Body of pancreas (tissue), 4 donors: Measurements from ENCODE around the gene PER2. TPM values are rescaled to one million over a fixed set of nuclear protein-coding genes. Genes with fewer than 3 reads are reported as not detected.

Experiments
- ATAC-seq: fragments of 150-250 bp; one replicate; pipeline ENCODE4 v1.9.1; 2016
- DNase-seq, 4 donors: peaks; one replicate each; pipeline ENCODE4 v3.0.0-alpha.2; 2019
- H3K27ac ChIP-seq, 4 donors: fragments of 200-600 bp; sonication (generic); 1 replicate in 3 of 4; 2 replicates in 1 of 4; pipeline versions ENCODE4 v1.5.1 to v1.6.1; 2016 to 2019; ENCODE audit warnings: mild to moderate bottlenecking in 1 of 4, mixed read lengths in 1 of 4, moderate library complexity in 1 of 4
- H3K27me3 ChIP-seq, 2 donors: fragments of 200-600 bp; sonication (generic); one replicate each; pipeline ENCODE4 v1.6.0; 2016; ENCODE audit warnings: mild to moderate bottlenecking in 1 of 2
- H3K36me3 ChIP-seq, 2 donors: fragments of 200-600 bp; sonication (generic); replicated peaks in 1 of 2; 2 replicates each; pipeline ENCODE4 v1.5.1; 2016; ENCODE audit warnings: low read depth in 2 of 2; ENCODE audit not compliant: insufficient read depth in 1 of 2
- H3K4me1 ChIP-seq: fragments of 200-600 bp; sonication (generic); one replicate; pipeline ENCODE4 v1.6.0; 2016
- H3K4me3 ChIP-seq, 2 donors: fragments of 200-600 bp; sonication (generic); 1 replicate in 1 of 2; 2 replicates in 1 of 2; pipeline ENCODE4 v1.5.1; 2016 to 2019
- H3K9me3 ChIP-seq, 3 donors: fragments of 200-600 bp; sonication (generic); 1 replicate in 2 of 3; 2 replicates in 1 of 3; pipeline ENCODE4 v1.5.1; 2016
- CTCF ChIP-seq, 7 experiments: fragments of 450-650 bp in 4 of 7; fragments of 200-600 bp in 3 of 7; sonication (generic) in 3 of 7; IDR thresholded peaks; one replicate each; pipeline ENCODE4 v1.5.1; 2016 to 2019; ENCODE audit warnings: antibody characterized with exemption in 7 of 7
- POLR2A ChIP-seq, 3 donors: fragments of 450-650 bp; IDR thresholded peaks; one replicate each; pipeline ENCODE4 v1.6.1; 2016; ENCODE audit warnings: antibody characterized with exemption in 3 of 3, mild to moderate bottlenecking in 2 of 3
- WGBS, 2 donors: methylation state at CpG; one replicate each; pipeline ENCODE4 v1.1.5; 2017; 5-methylcytosine and 5-hydroxymethylcytosine counted together
- intact Hi-C: fragments of 100-400 bp; cut with DNase I; formaldehyde crosslinking; loops from one replicate; pipeline ENCODE4 v1.15.1; 2023
- total RNA-seq, 2 donors: library from RNA; depleted of rRNA; stranded (reverse); fragments of >200 nt; gene quantifications; one replicate each; pipeline ENCODE4 v1.1.0, GENCODE V29; 2016

Gene PER2
- total RNA-seq, 2 donors from 2014 or later, result 10.9 to 21.8 TPM

GRCh38 chr2:238251986-238252385 is 36.4 kb downstream of the PER2 start:
- H3K27ac ChIP-seq, result no peak overlapping the region
- intact Hi-C loops, result no loop called here
- H3K4me3 ChIP-seq, result no peak overlapping the region
- DNase-seq, result no peak
- H3K4me1 ChIP-seq, result peaks cover 7% of the 10 kb centered on the region
- peaks cover 0 to 39% of the 10 kb centered on the region in 2 donors for H3K36me3 ChIP-seq
- no peaks in the 10 kb centered on the region for H3K27me3 ChIP-seq
- ATAC-seq, result no peak
- TF ChIP-seq CTCF (IDR thresholded peaks at IDR 0.05), result no peak
- TF ChIP-seq POLR2A (IDR thresholded peaks at IDR 0.05), result no peak
- no peaks in the 10 kb centered on the region for H3K9me3 ChIP-seq
- 89 to 91% methylated on average over 11 of the region's 11 CpGs for WGBS, 2 donors

- H3K9me3 ChIP-seq, result no peaks in the 10 kb centered on the region
- ATAC-seq, result no peak
- no peaks in the 10 kb centered on the region for H3K27me3 ChIP-seq
- WGBS, 2 donors, result 95 to 97% methylated on average over 11 to 12 of the region's 12 CpGs
- H3K36me3 ChIP-seq, result peaks cover 0 to 39% of the 10 kb centered on the region in 2 donors
- no peak for DNase-seq
- H3K4me1 ChIP-seq, result peaks cover under 1% of the 10 kb centered on the region
- no peak for TF ChIP-seq CTCF (IDR thresholded peaks at IDR 0.05)
- TF ChIP-seq POLR2A (IDR thresholded peaks at IDR 0.05), result no peak
- intact Hi-C loops, result no loop called here
- H3K27ac ChIP-seq, result no peak overlapping the region
- H3K4me3 ChIP-seq, result no peak overlapping the region
Measured at GRCh38 chr2:238251331-238251730, 37.1 kb downstream of the PER2 start.

- no peak overlapping the region for H3K4me3 ChIP-seq
- H3K9me3 ChIP-seq, result no peaks in the 10 kb centered on the region
- DNase-seq, result no peak
- H3K27me3 ChIP-seq, result no peaks in the 10 kb centered on the region
- no peaks in the 10 kb centered on the region for H3K4me1 ChIP-seq
- TF ChIP-seq POLR2A (IDR thresholded peaks at IDR 0.05), result no peak
- no peak for TF ChIP-seq CTCF (IDR thresholded peaks at IDR 0.05)
- H3K36me3 ChIP-seq, result peaks cover 0 to 41% of the 10 kb centered on the region in 2 donors
- H3K27ac ChIP-seq, result no peak overlapping the region
- intact Hi-C loops, result no loop called here
- ATAC-seq, result no peak
- WGBS, 2 donors, result 89 to 95% methylated on average over 7 of the region's 7 CpGs
Measured at GRCh38 chr2:238250896-238251295, 37.5 kb downstream of the PER2 start.

- intact Hi-C loops, result no loop called here
- no peak overlapping the region for H3K4me3 ChIP-seq
- ATAC-seq (no peak), DNase-seq (no peak)
- peaks cover 6 to 29% of the 10 kb centered on the region in 2 donors for H3K36me3 ChIP-seq
- H3K9me3 ChIP-seq, result no peaks in the 10 kb centered on the region
- H3K27me3 ChIP-seq, result no peaks in the 10 kb centered on the region
- TF ChIP-seq CTCF (IDR thresholded peaks at IDR 0.05) (no peak), POLR2A (IDR thresholded peaks at IDR 0.05) (no peak)
- H3K4me1 ChIP-seq, result peaks cover 8% of the 10 kb centered on the region
- WGBS, 2 donors, result 79 to 84% methylated on average over 10 of the region's 10 CpGs
- H3K27ac ChIP-seq, result no peak overlapping the region
Measured at GRCh38 chr2:238247841-238248453, 40.5 kb downstream of the PER2 start.
